Left lung (tissue), 10 donors: ENCODE measurements around the gene PCSK1N. TPM values are rescaled to one million over a fixed set of nuclear protein-coding genes. Genes with fewer than 3 reads are reported as not detected.

Experiments used
- ATAC-seq: fragments of 200-7000 bp; cut with Tn5 transposase; one replicate; pipeline ENCODE4 v1.9.1; 2020; ENCODE audit warnings: moderate library complexity
- DNase-seq, 4 donors: peaks; one replicate each; pipeline ENCODE4 v3.0.0-alpha.2; 2013 to 2020
- H3K27ac ChIP-seq, 2 donors: fragments of 200-600 bp; sonication (generic) in 1 of 2; one replicate each; pipeline versions ENCODE4 v1.5.0 to v1.8.0; 2020 to 2021
- H3K27me3 ChIP-seq, 2 donors: fragments of 200-600 bp; sonication (generic) in 1 of 2; one replicate each; pipeline versions ENCODE4 v1.5.0 to v1.8.0; 2020 to 2021
- H3K36me3 ChIP-seq, 2 donors: fragments of 200-600 bp; sonication (generic) in 1 of 2; one replicate each; pipeline versions ENCODE4 v1.5.0 to v1.8.0; 2020 to 2021
- H3K4me1 ChIP-seq, 2 donors: fragments of 200-600 bp; one replicate each; pipeline ENCODE4 v1.8.0; 2021
- H3K4me3 ChIP-seq, 2 donors: fragments of 200-600 bp; sonication (generic) in 1 of 2; one replicate each; pipeline versions ENCODE4 v1.5.0 to v1.8.0; 2020 to 2021; ENCODE audit warnings: mild to moderate bottlenecking in 1 of 2
- H3K9me3 ChIP-seq, 2 donors: fragments of 200-600 bp; sonication (generic) in 1 of 2; one replicate each; pipeline versions ENCODE4 v1.5.0 to v1.8.0; 2020 to 2021
- intact Hi-C, 2 donors: fragments of 100-400 bp; cut with DNase I; formaldehyde crosslinking; loops; one replicate each; pipeline versions ENCODE4 v1.11.2 to v1.14.2; 2022
- polyA plus RNA-seq, 6 donors: library from polyadenylated mRNA; unstranded; fragments of 120-200 nt; gene quantifications; one replicate each; pipeline ENCODE4 v1.2.1, GENCODE V29; 2013; ENCODE audit not compliant: insufficient read length in 6 of 6
- total RNA-seq, 2 donors: library from RNA; stranded (reverse); fragmentation: NEBNext Ultra II Directional; extraction: Animal tissue kit (Norgen Biotek cat#: 25700); gene quantifications; one replicate each; pipeline ENCODE4 v1.2.1, GENCODE V29; 2021
- TF ChIP-seq, protein P1 (sequence below), 2 donors: fragments of 200-600 bp; sonication (generic) in 1 of 2; IDR thresholded peaks; one replicate each; pipeline versions ENCODE4 v1.5.0 to v1.8.0; 2021; ENCODE audit warnings: antibody characterized with exemption in 2 of 2
- donor health status: DM: no; HTN: yes; CAD: no.
- donor health status: DM: no; HTN: no; CAD: no.

PCSK1N gene
- total and polyA plus RNA-seq, 8 donors = 1.4 to 4.9 (median 3.4) TPM

- no peak for ATAC-seq
- Histone ChIP-seq H3K27me3 (no peaks in the 10 kb centered on the region), H3K36me3 (no peaks in the 10 kb centered on the region), H3K9me3 (no peaks in the 10 kb centered on the region), H3K4me1 (no peaks in the 10 kb centered on the region), H3K4me3 (no peak overlapping the region), H3K27ac (no peak overlapping the region)
- no peak for DNase-seq
- intact Hi-C loops = no loop called here
- TF ChIP-seq, protein P1, sequence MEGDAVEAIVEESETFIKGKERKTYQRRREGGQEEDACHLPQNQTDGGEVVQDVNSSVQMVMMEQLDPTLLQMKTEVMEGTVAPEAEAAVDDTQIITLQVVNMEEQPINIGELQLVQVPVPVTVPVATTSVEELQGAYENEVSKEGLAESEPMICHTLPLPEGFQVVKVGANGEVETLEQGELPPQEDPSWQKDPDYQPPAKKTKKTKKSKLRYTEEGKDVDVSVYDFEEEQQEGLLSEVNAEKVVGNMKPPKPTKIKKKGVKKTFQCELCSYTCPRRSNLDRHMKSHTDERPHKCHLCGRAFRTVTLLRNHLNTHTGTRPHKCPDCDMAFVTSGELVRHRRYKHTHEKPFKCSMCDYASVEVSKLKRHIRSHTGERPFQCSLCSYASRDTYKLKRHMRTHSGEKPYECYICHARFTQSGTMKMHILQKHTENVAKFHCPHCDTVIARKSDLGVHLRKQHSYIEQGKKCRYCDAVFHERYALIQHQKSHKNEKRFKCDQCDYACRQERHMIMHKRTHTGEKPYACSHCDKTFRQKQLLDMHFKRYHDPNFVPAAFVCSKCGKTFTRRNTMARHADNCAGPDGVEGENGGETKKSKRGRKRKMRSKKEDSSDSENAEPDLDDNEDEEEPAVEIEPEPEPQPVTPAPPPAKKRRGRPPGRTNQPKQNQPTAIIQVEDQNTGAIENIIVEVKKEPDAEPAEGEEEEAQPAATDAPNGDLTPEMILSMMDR (IDR thresholded peaks at IDR 0.05) = no peak
Observed at GRCh38 chrX:48787505-48788443, 47.6 kb downstream of the PCSK1N start.

DNA sequence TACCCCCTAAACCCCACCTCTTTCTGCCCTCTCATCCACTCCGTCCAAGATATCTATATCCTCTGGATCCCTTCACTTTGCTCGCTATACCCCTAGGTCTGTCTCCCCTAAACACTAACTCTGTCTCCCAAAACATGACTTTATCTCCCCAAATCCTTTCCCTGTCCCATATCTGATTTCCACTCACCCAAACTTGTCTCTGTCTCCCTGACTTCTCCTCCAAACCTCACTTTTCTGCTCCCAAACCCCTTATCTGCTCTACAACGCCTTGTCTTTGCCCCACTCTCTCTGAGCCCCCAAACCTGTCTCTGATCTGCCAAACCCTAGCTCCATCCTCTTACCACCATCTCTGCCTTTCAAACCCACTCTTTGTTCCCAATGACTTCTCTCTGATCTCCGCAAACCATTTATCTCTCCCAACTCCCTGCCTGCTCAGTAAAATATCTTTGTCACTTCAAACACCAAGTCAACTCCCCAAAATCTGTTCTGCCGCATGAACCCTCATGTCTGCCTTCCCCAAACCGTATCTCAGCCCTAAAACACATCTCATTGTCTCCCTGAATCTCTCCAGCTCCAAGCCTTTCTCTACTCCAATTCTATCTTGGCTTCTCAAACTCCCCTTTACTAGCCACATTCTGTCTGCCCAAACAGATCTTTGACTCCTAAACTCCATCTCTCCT lies 48.4 kb downstream of the PCSK1N start:
- TF ChIP-seq, protein P1 (IDR thresholded peaks at IDR 0.05) = no peak
- no peaks in the 10 kb centered on the region for H3K4me1 ChIP-seq
- intact Hi-C loops = no loop called here
- no peak overlapping the region for H3K27ac ChIP-seq
- H3K36me3 ChIP-seq = no peaks in the 10 kb centered on the region
- H3K9me3 ChIP-seq = no peaks in the 10 kb centered on the region
- no peak overlapping the region for H3K4me3 ChIP-seq
- no peak for ATAC-seq
- DNase-seq = no peak
- H3K27me3 ChIP-seq = no peaks in the 10 kb centered on the region

DNA sequence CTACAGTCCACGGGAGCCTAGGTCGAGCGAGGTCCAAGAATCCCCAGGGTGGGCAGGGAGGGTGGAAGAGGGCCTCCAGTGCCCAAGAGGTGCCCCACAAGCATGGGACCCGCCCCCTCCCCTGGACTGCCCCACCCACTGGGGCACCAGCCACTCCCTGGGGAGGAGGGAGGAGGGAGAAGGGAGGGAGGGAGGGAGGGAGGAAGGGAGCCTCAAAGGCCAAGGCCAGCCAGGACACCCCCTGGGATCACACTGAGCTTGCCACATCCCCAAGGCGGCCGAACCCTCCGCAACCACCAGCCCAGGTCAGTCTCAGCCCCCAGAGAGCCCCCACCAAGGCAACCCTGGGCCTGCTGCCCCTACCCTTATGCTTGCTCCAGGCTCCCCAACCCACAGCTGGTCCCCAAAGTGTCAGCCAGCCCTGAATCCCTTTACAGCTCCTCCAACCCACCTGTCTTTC lies 49.0 kb downstream of the PCSK1N start, which contains the start of gene GATA1:
Gene GATA1 (plus strand): TSS at position 250 of the 460 bp plus-strand sequence. CDS start 4,520 bp downstream, outside the sequence.
- no peak for DNase-seq
- intact Hi-C loops = no loop called here
- no peak within 1 kb of the TSS for H3K27ac ChIP-seq
- no peaks in the 10 kb centered on the region for H3K4me1 ChIP-seq
- no peak for ATAC-seq
- H3K4me3 ChIP-seq = no peak within 1 kb of the TSS
- no peaks in the 10 kb centered on the region for H3K9me3 ChIP-seq
- TF ChIP-seq, protein P1 (IDR thresholded peaks at IDR 0.05) = no peak
- H3K36me3 ChIP-seq = no peaks in the 10 kb centered on the region
- no peaks in the 10 kb centered on the region for H3K27me3 ChIP-seq

GRCh38 chrX:48785540-48786214 lies 49.7 kb downstream of the PCSK1N start:
- ATAC-seq = no peak

More at GRCh38 chrX:48785540-48786214, 49.7 kb downstream of the PCSK1N start:
- no peaks in the 10 kb centered on the region for H3K9me3 ChIP-seq
- no peaks in the 10 kb centered on the region for H3K4me1 ChIP-seq
- H3K27me3 ChIP-seq = no peaks in the 10 kb centered on the region
- intact Hi-C loops = no loop called here
- no peak overlapping the region for H3K27ac ChIP-seq
- TF ChIP-seq, protein P1 (IDR thresholded peaks at IDR 0.05) = no peak
- no peak for DNase-seq
- no peak overlapping the region for H3K4me3 ChIP-seq
- no peaks in the 10 kb centered on the region for H3K36me3 ChIP-seq
